ENCODE measurements around the gene MRTFA. TPM values are rescaled to one million over a fixed set of nuclear protein-coding genes. Genes with fewer than 3 reads are reported as not detected.

The MRTFA gene
- polyA plus RNA-seq, 2 donors: 10.7 to 16.5 TPM

DNA sequence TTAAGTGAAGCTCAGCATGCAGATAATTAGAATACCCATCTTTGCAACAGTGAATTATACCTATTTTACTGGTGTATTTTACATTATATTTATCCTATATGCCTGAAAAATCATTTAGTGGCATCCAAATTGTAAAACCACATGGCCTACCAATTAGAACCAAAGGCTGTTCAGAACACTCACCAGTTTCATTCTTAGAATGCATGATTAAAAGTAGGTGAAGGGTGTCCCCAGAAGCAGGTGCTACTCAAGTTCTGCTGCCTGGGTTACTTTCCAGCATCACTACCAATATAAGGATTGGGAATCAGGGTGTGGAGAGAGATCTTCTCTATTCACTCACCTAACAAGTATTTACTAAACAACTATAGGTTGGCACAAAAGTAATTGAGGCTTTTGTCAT lies 162.8 kb downstream of the MRTFA start:
- no peaks in the 10 kb centered on the region for H3K9me3 ChIP-seq (ENCODE audit: control insufficient read depth in 2 of 2, insufficient read depth in 1 of 2, low read depth in 1 of 2, low read length in 1 of 2)
- H3K36me3 ChIP-seq (ENCODE audit: control insufficient read depth in 2 of 2, insufficient read depth in 2 of 2, low read length in 1 of 2): no peaks in the 10 kb centered on the region
- no peak overlapping the region for H3K4me3 ChIP-seq (ENCODE audit: low read depth in 1 of 2, low read length in 2 of 2)
- H3K27me3 ChIP-seq (ENCODE audit: control insufficient read depth in 1 of 2, insufficient read depth in 2 of 2, low read length in 2 of 2): no peaks in the 10 kb centered on the region
- no peak overlapping the region for H3K27ac ChIP-seq (ENCODE audit: low read depth in 2 of 2, low read length in 1 of 2)
- no peaks in the 10 kb centered on the region for H3K4me1 ChIP-seq (ENCODE audit: control insufficient read depth in 2 of 2, insufficient read depth in 2 of 2, low read length in 1 of 2)

GRCh38 chr22:40472579-40472978 lies 163.9 kb downstream of the MRTFA start:
- Histone ChIP-seq H3K27me3 (ENCODE audit: control insufficient read depth in 1 of 2, insufficient read depth in 2 of 2, low read length in 2 of 2) (no peaks in the 10 kb centered on the region), H3K4me3 (ENCODE audit: low read depth in 1 of 2, low read length in 2 of 2) (no peak overlapping the region), H3K9me3 (ENCODE audit: control insufficient read depth in 2 of 2, insufficient read depth in 1 of 2, low read depth in 1 of 2, low read length in 1 of 2) (no peaks in the 10 kb centered on the region), H3K27ac (ENCODE audit: low read depth in 2 of 2, low read length in 1 of 2) (no peak overlapping the region), H3K36me3 (ENCODE audit: control insufficient read depth in 2 of 2, insufficient read depth in 2 of 2, low read length in 1 of 2) (no peaks in the 10 kb centered on the region), H3K4me1 (ENCODE audit: control insufficient read depth in 2 of 2, insufficient read depth in 2 of 2, low read length in 1 of 2) (no peaks in the 10 kb centered on the region)
- WGBS, 2 donors: 80 to 90% methylated on average over 1 of the region's 1 CpG

DNA sequence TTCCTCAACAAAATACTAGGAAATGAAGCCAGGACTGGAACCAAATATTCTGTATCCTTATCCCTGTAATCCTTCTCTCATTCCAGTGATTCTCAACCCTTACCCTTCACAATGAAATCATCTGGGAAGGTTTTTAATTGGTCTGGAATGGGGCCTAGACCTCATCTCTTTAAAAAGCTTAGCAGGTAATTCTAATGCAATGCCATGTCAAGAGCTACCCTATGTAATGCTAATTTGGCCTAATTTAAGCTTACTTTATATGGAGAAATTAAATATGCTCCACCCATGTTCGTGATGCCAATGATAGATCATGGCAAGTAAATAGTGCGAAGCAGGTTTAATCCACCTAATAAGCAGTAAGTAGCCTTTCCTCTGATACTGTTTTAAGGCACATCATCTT lies 164.5 kb downstream of the MRTFA start:
- no peaks in the 10 kb centered on the region for H3K36me3 ChIP-seq (ENCODE audit: control insufficient read depth in 2 of 2, insufficient read depth in 2 of 2, low read length in 1 of 2)
- 94 to 98% methylated on average over 2 of the region's 2 CpGs for WGBS, 2 donors
- H3K9me3 ChIP-seq (ENCODE audit: control insufficient read depth in 2 of 2, insufficient read depth in 1 of 2, low read depth in 1 of 2, low read length in 1 of 2): no peaks in the 10 kb centered on the region
- no peak overlapping the region for H3K27ac ChIP-seq (ENCODE audit: low read depth in 2 of 2, low read length in 1 of 2)
- H3K4me3 ChIP-seq (ENCODE audit: low read depth in 1 of 2, low read length in 2 of 2): no peak overlapping the region
- H3K27me3 ChIP-seq (ENCODE audit: control insufficient read depth in 1 of 2, insufficient read depth in 2 of 2, low read length in 2 of 2): no peaks in the 10 kb centered on the region
- H3K4me1 ChIP-seq (ENCODE audit: control insufficient read depth in 2 of 2, insufficient read depth in 2 of 2, low read length in 1 of 2): no peaks in the 10 kb centered on the region

DNA sequence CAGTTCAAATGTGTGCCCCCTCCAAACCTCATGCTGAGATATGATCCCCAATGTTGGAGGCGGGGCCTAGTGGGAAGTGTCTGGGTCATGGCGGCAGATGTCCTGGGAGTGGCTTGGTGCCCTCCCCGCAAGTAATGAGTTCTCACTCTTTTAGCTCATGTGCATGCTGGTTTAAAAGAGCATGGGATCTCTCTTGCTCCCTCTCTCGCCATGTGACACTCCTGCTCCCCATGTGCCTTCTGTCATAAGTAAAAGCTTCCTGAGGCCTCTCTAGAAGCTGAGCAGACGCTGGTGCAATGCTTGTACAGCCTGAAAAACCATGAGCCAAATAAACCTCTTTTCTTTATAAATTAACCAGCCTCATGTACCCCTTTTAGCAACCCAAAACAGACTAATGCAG lies 167.3 kb downstream of the MRTFA start:
- Histone ChIP-seq H3K9me3 (ENCODE audit: control insufficient read depth in 2 of 2, insufficient read depth in 1 of 2, low read depth in 1 of 2, low read length in 1 of 2) (no peaks in the 10 kb centered on the region), H3K27me3 (ENCODE audit: control insufficient read depth in 1 of 2, insufficient read depth in 2 of 2, low read length in 2 of 2) (no peaks in the 10 kb centered on the region), H3K4me1 (ENCODE audit: control insufficient read depth in 2 of 2, insufficient read depth in 2 of 2, low read length in 1 of 2) (no peaks in the 10 kb centered on the region), H3K27ac (ENCODE audit: low read depth in 2 of 2, low read length in 1 of 2) (no peak overlapping the region), H3K36me3 (ENCODE audit: control insufficient read depth in 2 of 2, insufficient read depth in 2 of 2, low read length in 1 of 2) (no peaks in the 10 kb centered on the region), H3K4me3 (ENCODE audit: low read depth in 1 of 2, low read length in 2 of 2) (no peak overlapping the region)
- WGBS, 2 donors: 93 to 96% methylated on average over 5 of the region's 5 CpGs

- Histone ChIP-seq H3K27ac (ENCODE audit: low read depth in 2 of 2, low read length in 1 of 2) (no peak overlapping the region), H3K27me3 (ENCODE audit: control insufficient read depth in 1 of 2, insufficient read depth in 2 of 2, low read length in 2 of 2) (no peaks in the 10 kb centered on the region), H3K4me3 (ENCODE audit: low read depth in 1 of 2, low read length in 2 of 2) (no peak overlapping the region), H3K4me1 (ENCODE audit: control insufficient read depth in 2 of 2, insufficient read depth in 2 of 2, low read length in 1 of 2) (no peaks in the 10 kb centered on the region), H3K36me3 (ENCODE audit: control insufficient read depth in 2 of 2, insufficient read depth in 2 of 2, low read length in 1 of 2) (no peaks in the 10 kb centered on the region), H3K9me3 (ENCODE audit: control insufficient read depth in 2 of 2, insufficient read depth in 1 of 2, low read depth in 1 of 2, low read length in 1 of 2) (no peaks in the 10 kb centered on the region)
These were observed 167.9 kb downstream of the MRTFA start for GRCh38 chr22:40468616-40469015.

DNA sequence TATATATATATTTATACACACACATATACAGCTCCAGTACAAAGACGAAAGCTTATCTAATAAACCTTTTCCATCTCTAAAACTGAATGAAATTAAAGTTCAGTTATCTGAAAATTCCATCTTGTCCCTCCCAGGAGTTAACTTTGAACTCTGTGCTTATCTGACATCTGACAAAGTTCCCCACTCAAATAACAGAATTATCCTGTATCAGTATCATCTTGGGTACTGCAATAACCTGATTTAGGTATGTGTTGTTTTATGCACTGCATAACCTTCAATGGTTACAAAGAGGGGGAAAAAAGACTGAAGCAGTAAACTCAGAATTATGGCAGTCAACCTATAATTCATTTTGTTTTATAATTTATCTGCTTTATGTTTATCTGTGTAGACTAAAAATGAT lies 169.5 kb downstream of the MRTFA start:
- Histone ChIP-seq H3K27ac (ENCODE audit: low read depth in 2 of 2, low read length in 1 of 2) (no peak overlapping the region), H3K9me3 (ENCODE audit: control insufficient read depth in 2 of 2, insufficient read depth in 1 of 2, low read depth in 1 of 2, low read length in 1 of 2) (no peaks in the 10 kb centered on the region), H3K36me3 (ENCODE audit: control insufficient read depth in 2 of 2, insufficient read depth in 2 of 2, low read length in 1 of 2) (no peaks in the 10 kb centered on the region), H3K4me1 (ENCODE audit: control insufficient read depth in 2 of 2, insufficient read depth in 2 of 2, low read length in 1 of 2) (no peaks in the 10 kb centered on the region), H3K27me3 (ENCODE audit: control insufficient read depth in 1 of 2, insufficient read depth in 2 of 2, low read length in 2 of 2) (no peaks in the 10 kb centered on the region), H3K4me3 (ENCODE audit: low read depth in 1 of 2, low read length in 2 of 2) (no peak overlapping the region)
- WGBS, 2 donors: 91 to 97% methylated on average over 1 of the region's 1 CpG

DNA sequence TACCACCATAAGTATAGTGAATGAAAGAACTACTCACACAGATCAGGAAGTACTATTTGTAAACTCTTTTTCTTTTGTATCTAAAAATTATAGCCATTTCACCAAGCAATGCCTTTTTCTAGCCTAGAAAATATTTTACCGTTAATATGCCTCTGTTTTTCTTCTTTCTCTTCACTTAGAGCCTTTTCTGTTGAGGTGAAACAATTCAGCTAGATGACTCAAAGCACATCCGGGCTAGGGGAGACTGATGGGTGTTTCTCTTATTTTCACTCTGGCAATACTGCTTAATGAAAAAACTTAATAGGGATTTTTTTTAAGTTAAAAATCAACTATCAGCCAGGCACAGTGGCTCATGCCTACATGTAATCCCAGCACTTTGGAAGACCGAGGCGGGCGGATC lies 172.8 kb downstream of the MRTFA start:
- Histone ChIP-seq H3K27me3 (ENCODE audit: control insufficient read depth in 1 of 2, insufficient read depth in 2 of 2, low read length in 2 of 2) (no peaks in the 10 kb centered on the region), H3K36me3 (ENCODE audit: control insufficient read depth in 2 of 2, insufficient read depth in 2 of 2, low read length in 1 of 2) (no peaks in the 10 kb centered on the region), H3K9me3 (ENCODE audit: control insufficient read depth in 2 of 2, insufficient read depth in 1 of 2, low read depth in 1 of 2, low read length in 1 of 2) (no peaks in the 10 kb centered on the region), H3K4me3 (ENCODE audit: low read depth in 1 of 2, low read length in 2 of 2) (no peak overlapping the region), H3K27ac (ENCODE audit: low read depth in 2 of 2, low read length in 1 of 2) (no peak overlapping the region), H3K4me1 (ENCODE audit: control insufficient read depth in 2 of 2, insufficient read depth in 2 of 2, low read length in 1 of 2) (no peaks in the 10 kb centered on the region)
- 80 to 82% methylated on average over 5 of the region's 5 CpGs for whole genome bisulfite sequencing, 2 donors

GRCh38 chr22:40463017-40463631 lies 173.4 kb downstream of the MRTFA start:
- H3K36me3 ChIP-seq (ENCODE audit: control insufficient read depth in 2 of 2, insufficient read depth in 2 of 2, low read length in 1 of 2): no peaks in the 10 kb centered on the region
- H3K4me1 ChIP-seq (ENCODE audit: control insufficient read depth in 2 of 2, insufficient read depth in 2 of 2, low read length in 1 of 2): no peaks in the 10 kb centered on the region
- H3K4me3 ChIP-seq (ENCODE audit: low read depth in 1 of 2, low read length in 2 of 2): peak overlapping the region in 1 of 2 donors; percentile 20
- H3K27me3 ChIP-seq (ENCODE audit: control insufficient read depth in 1 of 2, insufficient read depth in 2 of 2, low read length in 2 of 2): no peaks in the 10 kb centered on the region
- H3K9me3 ChIP-seq (ENCODE audit: control insufficient read depth in 2 of 2, insufficient read depth in 1 of 2, low read depth in 1 of 2, low read length in 1 of 2): no peaks in the 10 kb centered on the region
- WGBS, 2 donors: 71 to 76% methylated on average over 13 of the region's 13 CpGs
- H3K27ac ChIP-seq (ENCODE audit: low read depth in 2 of 2, low read length in 1 of 2): peak overlapping the region in 1 of 2 donors; percentile 17

GRCh38 chr22:40462195-40462984 lies 174.1 kb downstream of the MRTFA start:
- Histone ChIP-seq H3K36me3 (ENCODE audit: control insufficient read depth in 2 of 2, insufficient read depth in 2 of 2, low read length in 1 of 2) (no peaks in the 10 kb centered on the region), H3K9me3 (ENCODE audit: control insufficient read depth in 2 of 2, insufficient read depth in 1 of 2, low read depth in 1 of 2, low read length in 1 of 2) (no peaks in the 10 kb centered on the region)
- 67% methylated on average over 7 of the region's 7 CpGs for WGBS, 2 donors

DNA sequence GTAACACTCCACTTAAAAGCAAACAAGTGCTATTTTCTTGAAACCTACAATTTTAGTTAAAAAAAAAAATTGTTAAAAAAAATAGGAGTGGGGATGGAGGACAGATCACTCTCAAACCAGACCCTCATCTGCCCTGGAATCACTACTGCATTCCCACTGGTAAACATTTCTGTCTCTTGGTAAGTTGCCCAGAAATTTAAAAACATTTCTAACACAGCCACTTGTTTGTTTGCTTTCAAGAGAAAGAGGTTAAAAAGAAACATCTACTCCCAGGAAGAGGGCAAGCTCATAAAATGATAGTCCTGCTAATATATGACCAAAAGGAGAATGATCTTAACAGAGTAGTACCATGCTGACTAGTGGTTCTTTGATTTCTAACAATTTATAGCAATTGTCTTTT lies 182.8 kb downstream of the MRTFA start:
- no peaks in the 10 kb centered on the region for H3K27me3 ChIP-seq (ENCODE audit: control insufficient read depth in 1 of 2, insufficient read depth in 2 of 2, low read length in 2 of 2)
- no peak overlapping the region for H3K27ac ChIP-seq (ENCODE audit: low read depth in 2 of 2, low read length in 1 of 2)
- H3K9me3 ChIP-seq (ENCODE audit: control insufficient read depth in 2 of 2, insufficient read depth in 1 of 2, low read depth in 1 of 2, low read length in 1 of 2): no peaks in the 10 kb centered on the region
- H3K4me1 ChIP-seq (ENCODE audit: control insufficient read depth in 2 of 2, insufficient read depth in 2 of 2, low read length in 1 of 2): peaks cover 0 to 8% of the 10 kb centered on the region in 2 donors
- H3K4me3 ChIP-seq (ENCODE audit: low read depth in 1 of 2, low read length in 2 of 2): no peak overlapping the region
- H3K36me3 ChIP-seq (ENCODE audit: control insufficient read depth in 2 of 2, insufficient read depth in 2 of 2, low read length in 1 of 2): no peaks in the 10 kb centered on the region

More at GRCh38 chr22:40462195-40462984, 174.1 kb downstream of the MRTFA start:
- Histone ChIP-seq H3K4me1 (ENCODE audit: control insufficient read depth in 2 of 2, insufficient read depth in 2 of 2, low read length in 1 of 2) (no peaks in the 10 kb centered on the region), H3K4me3 (ENCODE audit: low read depth in 1 of 2, low read length in 2 of 2) (no peak overlapping the region), H3K27ac (ENCODE audit: low read depth in 2 of 2, low read length in 1 of 2) (no peak overlapping the region), H3K27me3 (ENCODE audit: control insufficient read depth in 1 of 2, insufficient read depth in 2 of 2, low read length in 2 of 2) (no peaks in the 10 kb centered on the region)

All from esophagus (tissue), 2 donors.